IMR-90 (cell line): ENCODE results near the gene DNAJB8. TPM values are rescaled to one million over a fixed set of nuclear protein-coding genes. Genes with fewer than 3 reads are reported as not detected.

Source experiments
- ATAC-seq: fragments of 200-7000 bp; cut with Tn5 transposase; 2 replicates; pipeline ENCODE4 v1.9.1; 2020; ENCODE audit warnings: low read depth, mild to moderate bottlenecking, moderate library complexity
- BruUV-seq: library from RNA; stranded (reverse); fragments of 400-500 nt; replicated peaks from 2 replicates; lab custom pipeline; 2021; lab: Mats Ljungman, UMichigan
- CTCF ChIA-PET: fragments of 300-600 bp; formaldehyde crosslinking; extraction: SDS; loops from one replicate; lab custom pipeline; 2021; ENCODE audit warnings: antibody characterized with exemption; lab: Yijun Ruan, JAX
- POLR2A ChIA-PET: fragments of 300-600 bp; sonication (Branson Sonifier 250); formaldehyde crosslinking; loops from one replicate; lab custom pipeline; 2022; ENCODE audit warnings: antibody characterized with exemption; ENCODE audit not compliant: unreplicated experiment; lab: Charles Lee
- DNase-seq: peaks from one replicate; pipeline ENCODE4 v3.0.0; 2013
- H2AFZ ChIP-seq: replicated peaks from 2 replicates; pipeline ENCODE3; 2013; ENCODE audit warnings: low read length, mild to moderate bottlenecking; ENCODE audit not compliant: poor library complexity
- H2AK5ac ChIP-seq: 2 replicates; pipeline ENCODE4 v1.6.1; 2013; ENCODE audit warnings: low read depth, low read length, inconsistent platforms
- H2AK9ac ChIP-seq: replicated peaks from 2 replicates; pipeline ENCODE3; 2013; ENCODE audit warnings: mild to moderate bottlenecking, low read depth, low read length, moderate library complexity; ENCODE audit not compliant: poor library complexity
- H2BK120ac ChIP-seq: 2 replicates; pipeline ENCODE4 v1.6.1; 2013; ENCODE audit warnings: low read depth, low read length, inconsistent platforms
- H2BK15ac ChIP-seq: 3 replicates; pipeline ENCODE4 v1.6.1; 2013; ENCODE audit warnings: low read depth, low read length, inconsistent platforms
- H2BK20ac ChIP-seq: 2 replicates; pipeline ENCODE4 v1.6.1; 2013; ENCODE audit warnings: low read depth, mild to moderate bottlenecking, inconsistent platforms, low read length, moderate library complexity
- H2BK5ac ChIP-seq: 2 replicates; pipeline ENCODE4 v1.6.1; 2013; ENCODE audit warnings: mild to moderate bottlenecking, low read depth, low read length, inconsistent platforms; ENCODE audit not compliant: poor library complexity, severe bottlenecking
- H3K14ac ChIP-seq: replicated peaks from 2 replicates; pipeline ENCODE4 v1.6.1; 2013; ENCODE audit warnings: low read depth, low read length, inconsistent platforms
- H3K18ac ChIP-seq: 2 replicates; pipeline ENCODE4 v1.6.1; 2013; ENCODE audit warnings: low read depth, low read length, control low read depth
- H3K23ac ChIP-seq: 2 replicates; pipeline ENCODE4 v1.6.1; 2013; ENCODE audit warnings: low read depth, low read length, inconsistent platforms
- H3K27ac ChIP-seq: 2 replicates; pipeline ENCODE4 v1.5.1; 2013; ENCODE audit warnings: mild to moderate bottlenecking, control low read depth, low read length; ENCODE audit not compliant: insufficient read depth
- H3K27me3 ChIP-seq: 2 replicates; pipeline ENCODE4 v1.6.1; 2013; ENCODE audit warnings: low read length; ENCODE audit not compliant: control insufficient read depth, insufficient read depth
- H3K36me3 ChIP-seq: 2 replicates; pipeline ENCODE4 v1.6.1; 2013; ENCODE audit warnings: low read length, mixed read lengths; ENCODE audit not compliant: control insufficient read depth, insufficient read depth
- H3K4ac ChIP-seq: 2 replicates; pipeline ENCODE4 v1.6.1; 2013; ENCODE audit warnings: low read depth, low read length, inconsistent platforms
- H3K4me1 ChIP-seq: 2 replicates; pipeline ENCODE4 v1.6.1; 2013; ENCODE audit warnings: low read length, mixed read lengths; ENCODE audit not compliant: control insufficient read depth, insufficient read depth
- H3K4me2 ChIP-seq: 2 replicates; pipeline ENCODE4 v1.6.1; 2013; ENCODE audit warnings: low read depth, mild to moderate bottlenecking, control low read depth, low read length, moderate library complexity
- H3K4me3 ChIP-seq: 2 replicates; pipeline ENCODE4 v1.5.1; 2013; ENCODE audit warnings: low read depth, mild to moderate bottlenecking, control low read depth, low read length, moderate library complexity; ENCODE audit not compliant: insufficient read depth
- H3K56ac ChIP-seq: 2 replicates; pipeline ENCODE4 v1.6.1; 2013; ENCODE audit warnings: low read length, inconsistent platforms; ENCODE audit not compliant: insufficient read depth; ENCODE audit errors: extremely low read depth
- H3K79me1 ChIP-seq, 2 experiments: 2 replicates each; pipeline ENCODE4 v1.6.1; 2013; ENCODE audit warnings: low read length in 2 of 2, inconsistent platforms in 1 of 2, low read depth in 1 of 2
- H3K9ac ChIP-seq: 2 replicates; pipeline ENCODE4 v1.6.1; 2013; ENCODE audit warnings: low read depth, low read length, control low read depth
- H3K9me1 ChIP-seq: 2 replicates; pipeline ENCODE4 v1.6.1; 2013; ENCODE audit warnings: low read length, inconsistent platforms; ENCODE audit not compliant: insufficient read depth
- H3K9me3 ChIP-seq: 2 replicates; pipeline ENCODE4 v1.6.1; 2013; ENCODE audit warnings: low read length; ENCODE audit not compliant: control insufficient read depth, insufficient read depth
- H4K20me1 ChIP-seq: 2 replicates; pipeline ENCODE4 v1.6.1; 2013; ENCODE audit warnings: low read length, inconsistent platforms; ENCODE audit not compliant: insufficient read depth
- H4K5ac ChIP-seq: 2 replicates; pipeline ENCODE4 v1.6.1; 2013; ENCODE audit warnings: mild to moderate bottlenecking, low read depth, low read length, control low read depth
- H4K8ac ChIP-seq, 2 experiments: 2 replicates each; pipeline ENCODE4 v1.6.1; 2013; ENCODE audit warnings: low read depth in 2 of 2, low read length in 2 of 2, control low read depth in 1 of 2, inconsistent platforms in 1 of 2
- H4K91ac ChIP-seq: 2 replicates; pipeline ENCODE4 v1.6.1; 2013; ENCODE audit warnings: low read depth, low read length, inconsistent platforms; ENCODE audit not compliant: insufficient read depth
- BHLHE40 ChIP-seq: fragments of 150-350 bp; IDR thresholded peaks from 2 replicates; pipeline ENCODE4 v1.6.1; 2016; ENCODE audit warnings: mild to moderate bottlenecking, low read depth, low read length
- CEBPB ChIP-seq: IDR thresholded peaks from 2 replicates; pipeline ENCODE4 v1.6.1; 2012; ENCODE audit warnings: low read depth, low read length, improper control_type of control experiment
- CHD1 ChIP-seq: IDR thresholded peaks from 2 replicates; pipeline ENCODE4 v1.6.1; 2012; ENCODE audit warnings: low read depth, low read length, improper control_type of control experiment
- CTCF ChIP-seq: conservative IDR thresholded peaks from 2 replicates; pipeline ENCODE4 v1.5.1; 2012; ENCODE audit warnings: mild to moderate bottlenecking, low read depth, low read length, improper control_type of control experiment
- ELK1 ChIP-seq: fragments of 150-350 bp; IDR thresholded peaks from 2 replicates; pipeline ENCODE4 v1.6.1; 2016; ENCODE audit warnings: low read depth, mild to moderate bottlenecking, low read length, moderate library complexity, borderline replicate concordance
- FOS ChIP-seq: fragments of 150-350 bp; IDR thresholded peaks from 2 replicates; pipeline ENCODE4 v1.6.1; 2016; ENCODE audit warnings: low read depth, low read length
- MAFK ChIP-seq: IDR thresholded peaks from 2 replicates; pipeline ENCODE4 v1.6.1; 2012; ENCODE audit warnings: low read depth, low read length, improper control_type of control experiment
- MAZ ChIP-seq: IDR thresholded peaks from 2 replicates; pipeline ENCODE4 v1.6.1; 2012; ENCODE audit warnings: low read depth, mild to moderate bottlenecking, low read length, improper control_type of control experiment, moderate library complexity, borderline replicate concordance
- MXI1 ChIP-seq: IDR thresholded peaks from 2 replicates; pipeline ENCODE4 v1.6.1; 2012; ENCODE audit warnings: low read depth, mild to moderate bottlenecking, low read length, moderate library complexity, borderline replicate concordance
- NFE2L2 ChIP-seq: fragments of 150-350 bp; IDR thresholded peaks from 2 replicates; pipeline ENCODE4 v1.6.1; 2016; ENCODE audit warnings: low read depth, mild to moderate bottlenecking, low read length
- POLR2A ChIP-seq: IDR thresholded peaks from 2 replicates; pipeline ENCODE4 v1.6.1; 2012; ENCODE audit warnings: mild to moderate bottlenecking, low read depth, low read length
- RAD21 ChIP-seq: IDR thresholded peaks from 2 replicates; pipeline ENCODE4 v1.6.1; 2012; ENCODE audit warnings: low read length, improper control_type of control experiment
- RCOR1 ChIP-seq: IDR thresholded peaks from 2 replicates; pipeline ENCODE4 v1.6.1; 2012; ENCODE audit warnings: mild to moderate bottlenecking, low read length, improper control_type of control experiment; ENCODE audit not compliant: insufficient replicate concordance
- RFX5 ChIP-seq: IDR thresholded peaks from 2 replicates; pipeline ENCODE4 v1.8.0; 2012; ENCODE audit warnings: low read depth, mild to moderate bottlenecking, low read length, moderate library complexity
- SMC3 ChIP-seq: fragments of 150-350 bp; IDR thresholded peaks from 2 replicates; pipeline ENCODE4 v1.6.1; 2016; ENCODE audit warnings: low read depth, mild to moderate bottlenecking, antibody characterized with exemption, low read length, moderate library complexity
- USF2 ChIP-seq: fragments of 150-350 bp; IDR thresholded peaks from 2 replicates; pipeline ENCODE4 v1.6.1; 2017; ENCODE audit warnings: mild to moderate bottlenecking, antibody characterized with exemption, low read length, low read depth
- WGBS, 2 experiments: methylation state at CpG; one replicate each; pipeline versions ENCODE4 v1.1.5 to v1.1.7; 2013; ENCODE audit warnings: missing lambda C conversion rate in 2 of 2; ENCODE audit not compliant: insufficient read length in 1 of 2; ENCODE audit errors: extremely low coverage in 2 of 2; 5-methylcytosine and 5-hydroxymethylcytosine counted together
- dilution Hi-C: fragments of 300-500 bp; cut with HindIII; formaldehyde crosslinking; loops from one replicate; pipeline ENCODE4 v1.14.3; 2018; ENCODE audit warnings: low sequenced_read_pairs; ENCODE audit not compliant: unreplicated experiment
- in situ Hi-C: fragments of 300-500 bp; cut with MboI; formaldehyde crosslinking; loops from 3 replicates; pipeline ENCODE4 v1.14.3; 2019; ENCODE audit warnings: low sequenced_read_pairs, inconsistent platforms, mixed read lengths
- intact Hi-C: fragments of 100-400 bp; cut with micrococcal nuclease; formaldehyde crosslinking; loops from 2 replicates; pipeline ENCODE4 v1.10.0; 2022
- polyA plus RNA-seq, 3 experiments: library from polyadenylated mRNA; depleted of rRNA; stranded (reverse); fragments of >200 nt; gene quantifications; 2 replicates each; pipeline ENCODE4 v1.2.3, GENCODE V29; 2012; ENCODE audit warnings: low replicate concordance in 1 of 3
- total RNA-seq: library from RNA; depleted of rRNA; stranded (reverse); fragments of >200 nt; gene quantifications from 2 replicates; pipeline ENCODE4 v1.2.3, GENCODE V29; 2012

The DNAJB8 gene
- total and polyA plus RNA-seq, 2 of the 4 experiments (the other 2 are of a cell fraction): not detected

GRCh38 chr3:128494367-128494650 is 27.6 kb upstream of the DNAJB8 start:
- Histone ChIP-seq H3K9me3 (no peaks in the 10 kb centered on the region), H4K20me1 (peaks cover 16% of the 10 kb centered on the region), H3K27me3 (peaks cover 61% of the 10 kb centered on the region), H3K4me2 (no peak overlapping the region), H2BK15ac (no peak overlapping the region), H3K56ac (no peak overlapping the region), H3K36me3 (no peaks in the 10 kb centered on the region), H2BK120ac (no peak overlapping the region), H2BK20ac (no peak overlapping the region), H3K4me1 (peaks cover 5% of the 10 kb centered on the region), H3K27ac (no peak overlapping the region), H4K5ac (no peak overlapping the region), H4K91ac (no peak overlapping the region), H3K4ac (no peak overlapping the region), H3K79me1 (peaks cover 3 to 10% of the 10 kb centered on the region in 2 experiments; a peak in 2 of 4 replicates), H3K18ac (no peak overlapping the region), H4K8ac (no peak overlapping the region), H3K9me1 (0 out of 2 replicates have a peak, but pooled peaks cover 4% of the 10 kb centered on the region), H3K23ac (no peak overlapping the region), H3K9ac (no peak overlapping the region), H2AK5ac (no peak overlapping the region), H3K14ac (no peak overlapping the region), H2AFZ (no peak overlapping the region), H2BK5ac (no peak overlapping the region), H3K4me3 (no peak overlapping the region), H2AK9ac (no peak overlapping the region)
- WGBS, 2 experiments: 83% methylated on average over 1 of the region's 2 CpGs; no CpG with 5 or more reads in 1 of the 2 experiments
- dilution Hi-C loops: no loop called here
- no peak for DNase-seq
- no TSS peak for BruUV-seq
- no peak for TF ChIP-seq CTCF
- TF ChIP-seq POLR2A: no peak
- no peak for TF ChIP-seq RCOR1
- TF ChIP-seq CEBPB: no peak
- TF ChIP-seq ELK1: no peak
- TF ChIP-seq MXI1: no peak
- no peak for TF ChIP-seq FOS
- no peak for TF ChIP-seq BHLHE40
- TF ChIP-seq SMC3: no peak
- TF ChIP-seq RAD21: no peak
- TF ChIP-seq MAZ: no peak
- no peak for TF ChIP-seq NFE2L2
- TF ChIP-seq CHD1: no peak
- TF ChIP-seq RFX5: no peak
- no peak for TF ChIP-seq MAFK
- no peak for TF ChIP-seq USF2
- in situ Hi-C loops: no loop called here
- CTCF ChIA-PET: no interaction called here
- no peak for ATAC-seq
- intact Hi-C loops: no loop called here
- POLR2A ChIA-PET: no interaction called here
